C4-2B (cell line): Measurements from ENCODE around the gene TMEM252.

Experiments used
- CTCF ChIP-seq: fragments of 450-650 bp; conservative IDR thresholded peaks from 2 replicates; pipeline ENCODE4 v1.5.1; 2017; ENCODE audit warnings: mild to moderate bottlenecking
- ZFX ChIP-seq: fragments of 450-650 bp; IDR thresholded peaks from 2 replicates; pipeline ENCODE4 v1.6.1; 2017

- peak; percentile 86 for TF ChIP-seq CTCF
- TF ChIP-seq ZFX, result no peak
These were observed 33.4 kb downstream of the TMEM252 start for GRCh38 chr9:68507130-68507805.
